ENCODE results near the gene C9.
"Not testable (repeated sequence)": the region's sequence is repeated elsewhere in the genome, so short reads cannot be mapped to it uniquely, and the experiment has no call there.

The C9 gene

GRCh38 chr5:39340506-39340905 is 23.8 kb downstream of the C9 start:
- Histone ChIP-seq H3K27ac (no peak overlapping the region), H4K20me1 (ENCODE audit: insufficient read depth) (no peaks in the 10 kb centered on the region), H3K79me2 (ENCODE audit: insufficient read depth, low read depth) (no peaks in the 10 kb centered on the region), H3K4me1 (ENCODE audit: low read depth, poor library complexity, severe bottlenecking) (no peaks in the 10 kb centered on the region), H3K4me2 (no peak overlapping the region), H3K9ac (no peak overlapping the region), H3K36me3 (ENCODE audit: insufficient read depth) (no peaks in the 10 kb centered on the region), H3K4me3 (IDR thresholded peaks at IDR 0.05; ENCODE audit: insufficient read depth, low read depth, low read length) (no peak overlapping the region), H3K27me3 (ENCODE audit: insufficient read depth, low read depth) (no peaks in the 10 kb centered on the region), H2AFZ (ENCODE audit: low read depth) (no peak overlapping the region)
- TF ChIP-seq, protein P1, sequence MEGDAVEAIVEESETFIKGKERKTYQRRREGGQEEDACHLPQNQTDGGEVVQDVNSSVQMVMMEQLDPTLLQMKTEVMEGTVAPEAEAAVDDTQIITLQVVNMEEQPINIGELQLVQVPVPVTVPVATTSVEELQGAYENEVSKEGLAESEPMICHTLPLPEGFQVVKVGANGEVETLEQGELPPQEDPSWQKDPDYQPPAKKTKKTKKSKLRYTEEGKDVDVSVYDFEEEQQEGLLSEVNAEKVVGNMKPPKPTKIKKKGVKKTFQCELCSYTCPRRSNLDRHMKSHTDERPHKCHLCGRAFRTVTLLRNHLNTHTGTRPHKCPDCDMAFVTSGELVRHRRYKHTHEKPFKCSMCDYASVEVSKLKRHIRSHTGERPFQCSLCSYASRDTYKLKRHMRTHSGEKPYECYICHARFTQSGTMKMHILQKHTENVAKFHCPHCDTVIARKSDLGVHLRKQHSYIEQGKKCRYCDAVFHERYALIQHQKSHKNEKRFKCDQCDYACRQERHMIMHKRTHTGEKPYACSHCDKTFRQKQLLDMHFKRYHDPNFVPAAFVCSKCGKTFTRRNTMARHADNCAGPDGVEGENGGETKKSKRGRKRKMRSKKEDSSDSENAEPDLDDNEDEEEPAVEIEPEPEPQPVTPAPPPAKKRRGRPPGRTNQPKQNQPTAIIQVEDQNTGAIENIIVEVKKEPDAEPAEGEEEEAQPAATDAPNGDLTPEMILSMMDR (conservative IDR thresholded peaks at IDR 0.05; ENCODE audit: low read depth, low read length): no peak

GRCh38 chr5:39337252-39337915 is 26.9 kb downstream of the C9 start:
- Histone ChIP-seq H3K4me3 (IDR thresholded peaks at IDR 0.05; ENCODE audit: insufficient read depth, low read depth, low read length) (no peak overlapping the region), H3K36me3 (ENCODE audit: insufficient read depth) (no peaks in the 10 kb centered on the region), H2AFZ (ENCODE audit: low read depth) (no peak overlapping the region), H3K4me2 (no peak overlapping the region), H3K9ac (no peak overlapping the region), H3K4me1 (ENCODE audit: low read depth, poor library complexity, severe bottlenecking) (no peaks in the 10 kb centered on the region), H3K27ac (no peak overlapping the region), H3K79me2 (ENCODE audit: insufficient read depth, low read depth) (no peaks in the 10 kb centered on the region), H3K27me3 (ENCODE audit: insufficient read depth, low read depth) (no peaks in the 10 kb centered on the region), H4K20me1 (ENCODE audit: insufficient read depth) (no peaks in the 10 kb centered on the region)
- TF ChIP-seq, protein P1 (conservative IDR thresholded peaks at IDR 0.05; ENCODE audit: low read depth, low read length): no peak

DNA sequence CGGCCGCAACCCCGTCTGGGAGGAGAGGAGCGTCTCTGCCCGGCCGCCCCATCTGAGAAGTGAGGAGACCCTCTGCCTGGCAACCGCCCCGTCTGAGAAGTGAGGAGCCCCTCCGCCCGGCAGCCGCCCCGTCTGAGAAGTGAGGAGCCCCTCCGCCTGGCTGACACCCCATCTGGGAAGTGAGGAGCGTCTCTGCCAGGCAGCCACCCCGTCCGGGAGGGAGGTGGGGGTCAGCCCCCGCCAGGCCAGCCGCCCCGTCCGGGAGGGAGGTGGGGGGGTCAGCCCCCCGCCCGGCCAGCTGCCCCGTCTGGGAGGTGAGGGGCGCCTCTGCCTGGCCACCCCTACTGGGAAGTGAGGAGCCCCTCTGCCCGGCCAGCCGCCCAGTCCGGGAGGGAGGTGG is 30.0 kb downstream of the C9 start:
- H3K4me1 ChIP-seq (ENCODE audit: low read depth, poor library complexity, severe bottlenecking); H3K4me2 ChIP-seq; H3K9ac ChIP-seq; H2AFZ ChIP-seq (ENCODE audit: low read depth); H3K79me2 ChIP-seq (ENCODE audit: insufficient read depth, low read depth); H3K27ac ChIP-seq; H4K20me1 ChIP-seq (ENCODE audit: insufficient read depth); H3K4me3 ChIP-seq (IDR thresholded peaks at IDR 0.05; ENCODE audit: insufficient read depth, low read depth, low read length); H3K27me3 ChIP-seq (ENCODE audit: insufficient read depth, low read depth); H3K36me3 ChIP-seq (ENCODE audit: insufficient read depth): not testable (repeated sequence)

DNA sequence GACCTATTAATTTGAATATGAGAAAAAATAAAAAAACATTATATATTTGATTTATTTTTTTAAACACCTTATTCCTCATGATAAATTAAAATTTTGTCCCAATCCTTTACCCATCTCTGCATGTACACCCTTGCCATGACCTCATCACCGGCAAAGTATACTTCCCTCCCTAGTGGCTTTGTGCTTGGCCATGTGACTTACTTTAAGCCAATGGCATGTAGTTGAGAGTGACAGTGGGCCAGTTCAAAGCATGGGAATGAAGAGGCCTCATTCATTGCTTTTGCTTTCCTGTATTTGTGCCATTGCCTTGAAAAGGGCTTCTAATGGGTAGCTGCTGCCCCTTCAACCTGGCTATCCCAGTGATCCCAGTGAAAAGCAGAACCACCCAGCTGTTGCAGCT is 31.2 kb downstream of the C9 start:
- Histone ChIP-seq H4K20me1 (ENCODE audit: insufficient read depth) (no peaks in the 10 kb centered on the region), H3K4me1 (ENCODE audit: low read depth, poor library complexity, severe bottlenecking) (no peaks in the 10 kb centered on the region), H3K27ac (no peak overlapping the region), H3K79me2 (ENCODE audit: insufficient read depth, low read depth) (no peaks in the 10 kb centered on the region), H3K9ac (no peak overlapping the region), H3K36me3 (ENCODE audit: insufficient read depth) (no peaks in the 10 kb centered on the region), H3K27me3 (ENCODE audit: insufficient read depth, low read depth) (no peaks in the 10 kb centered on the region), H3K4me2 (no peak overlapping the region), H3K4me3 (IDR thresholded peaks at IDR 0.05; ENCODE audit: insufficient read depth, low read depth, low read length) (no peak overlapping the region), H2AFZ (ENCODE audit: low read depth) (no peak overlapping the region)
- TF ChIP-seq, protein P1 (conservative IDR thresholded peaks at IDR 0.05; ENCODE audit: low read depth, low read length): no peak

DNA sequence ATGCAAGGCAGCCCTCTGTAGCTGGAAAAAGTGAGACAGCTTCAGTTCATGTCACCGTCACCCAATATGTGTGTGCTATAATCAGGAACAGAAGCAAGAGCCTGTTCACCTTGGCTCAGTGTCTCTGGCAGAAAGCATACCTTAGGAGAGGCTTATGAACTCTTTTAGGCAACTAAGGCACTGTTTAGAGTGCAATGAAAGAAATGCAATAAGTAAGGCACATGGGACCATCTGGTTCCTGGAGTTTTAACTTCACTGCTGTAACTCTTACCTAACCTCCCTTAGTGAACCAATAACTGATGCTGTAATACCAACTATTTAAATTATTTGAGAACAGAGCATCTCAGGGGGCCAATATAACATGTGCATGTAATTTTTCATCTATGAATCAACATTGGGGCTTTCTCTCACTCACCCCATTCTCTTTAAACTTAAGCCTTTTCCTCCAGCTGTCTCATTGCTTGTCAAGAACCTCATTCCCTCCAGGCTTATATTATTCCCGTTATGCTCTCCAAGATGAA is 32.4 kb downstream of the C9 start:
- TF ChIP-seq, protein P1 (conservative IDR thresholded peaks at IDR 0.05; ENCODE audit: low read depth, low read length): no peak
- H3K27me3 ChIP-seq (ENCODE audit: insufficient read depth, low read depth): no peaks in the 10 kb centered on the region
- H3K4me1 ChIP-seq (ENCODE audit: low read depth, poor library complexity, severe bottlenecking): no peaks in the 10 kb centered on the region
- H4K20me1 ChIP-seq (ENCODE audit: insufficient read depth): no peaks in the 10 kb centered on the region
- no peak overlapping the region for H3K4me2 ChIP-seq
- H3K4me3 ChIP-seq (IDR thresholded peaks at IDR 0.05; ENCODE audit: insufficient read depth, low read depth, low read length): no peak overlapping the region
- H3K79me2 ChIP-seq (ENCODE audit: insufficient read depth, low read depth): no peaks in the 10 kb centered on the region
- H3K9ac ChIP-seq: no peak overlapping the region
- no peak overlapping the region for H2AFZ ChIP-seq (ENCODE audit: low read depth)
- no peak overlapping the region for H3K27ac ChIP-seq
- H3K36me3 ChIP-seq (ENCODE audit: insufficient read depth): no peaks in the 10 kb centered on the region
